ENCODE data around the gene EIF1. TPM values are rescaled to one million over a fixed set of nuclear protein-coding genes. Genes with fewer than 3 reads are reported as not detected.

Gene EIF1
- total RNA-seq, 2 donors from 2014 or later: 2,404 to 2,458 TPM

DNA sequence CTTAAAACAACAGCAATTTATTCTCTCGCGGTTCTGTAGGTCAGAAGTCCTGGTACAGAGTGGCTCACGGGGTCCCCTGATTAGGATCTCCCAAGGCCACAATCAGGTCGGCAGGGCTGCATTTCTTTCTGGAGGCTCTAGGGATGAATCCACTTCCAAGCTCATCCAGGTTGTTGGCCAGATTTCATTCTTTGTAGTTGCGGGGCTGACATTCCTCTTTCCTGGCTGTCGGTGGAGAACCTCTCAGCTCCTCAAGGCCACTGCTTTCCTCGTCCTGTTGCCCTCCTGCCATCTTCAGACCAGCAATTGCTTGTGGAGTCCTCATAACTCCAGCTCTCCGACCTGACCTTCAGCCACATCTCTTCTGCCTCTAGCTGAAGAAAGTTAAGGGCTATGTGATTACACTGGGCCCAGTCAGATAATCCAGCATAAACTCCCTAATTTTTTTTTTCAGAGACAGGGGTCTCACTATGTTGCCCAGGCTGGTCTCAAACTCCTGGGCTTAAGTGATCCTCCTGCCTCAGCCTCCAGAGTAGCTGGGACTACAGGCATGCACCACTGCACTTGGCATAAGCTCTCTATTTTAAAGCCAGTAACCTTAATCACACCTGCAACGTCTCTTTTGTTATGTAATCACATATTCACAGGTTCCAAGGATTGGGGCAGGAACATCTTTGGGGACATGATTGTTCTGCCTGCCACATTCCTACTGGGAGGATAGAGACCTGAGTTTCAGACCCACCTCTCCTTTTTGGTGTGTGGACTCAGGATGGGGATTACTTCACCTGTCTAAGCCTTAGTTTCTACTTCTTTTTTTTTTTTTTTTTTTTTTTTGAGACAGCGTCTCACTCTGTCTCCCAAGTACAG is 19.4 kb downstream of the EIF1 start:
- peaks cover 7% of the 10 kb centered on the region for H3K27me3 Mint-ChIP-seq (ENCODE audit: low read depth)
- DNase-seq (no peak), ATAC-seq (replicated peaks in 1 of 2) (no peak)
- peaks cover 7% of the 10 kb centered on the region for H3K4me1 Mint-ChIP-seq (ENCODE audit: low read depth)
- H3K4me3 Mint-ChIP-seq: no peak overlapping the region
- peak overlapping the region; percentile 20 for H3K27ac Mint-ChIP-seq
- H3K9me3 Mint-ChIP-seq: no peaks in the 10 kb centered on the region
- H3K36me3 Mint-ChIP-seq (ENCODE audit: insufficient read depth in 2 of 2): no peaks in the 10 kb centered on the region

GRCh38 chr17:41710472-41711090 is 21.9 kb downstream of the EIF1 start:
- Mint-ChIP-seq H3K4me1 (ENCODE audit: low read depth) (peaks cover 7% of the 10 kb centered on the region), H3K9me3 (no peaks in the 10 kb centered on the region), H3K27me3 (ENCODE audit: low read depth) (peaks cover 7% of the 10 kb centered on the region), H3K36me3 (ENCODE audit: insufficient read depth in 2 of 2) (no peaks in the 10 kb centered on the region), H3K27ac (no peak overlapping the region), H3K4me3 (no peak overlapping the region)
- ATAC-seq (replicated peaks in 1 of 2) (peak; percentile 40 to 55), DNase-seq (no peak)

DNA sequence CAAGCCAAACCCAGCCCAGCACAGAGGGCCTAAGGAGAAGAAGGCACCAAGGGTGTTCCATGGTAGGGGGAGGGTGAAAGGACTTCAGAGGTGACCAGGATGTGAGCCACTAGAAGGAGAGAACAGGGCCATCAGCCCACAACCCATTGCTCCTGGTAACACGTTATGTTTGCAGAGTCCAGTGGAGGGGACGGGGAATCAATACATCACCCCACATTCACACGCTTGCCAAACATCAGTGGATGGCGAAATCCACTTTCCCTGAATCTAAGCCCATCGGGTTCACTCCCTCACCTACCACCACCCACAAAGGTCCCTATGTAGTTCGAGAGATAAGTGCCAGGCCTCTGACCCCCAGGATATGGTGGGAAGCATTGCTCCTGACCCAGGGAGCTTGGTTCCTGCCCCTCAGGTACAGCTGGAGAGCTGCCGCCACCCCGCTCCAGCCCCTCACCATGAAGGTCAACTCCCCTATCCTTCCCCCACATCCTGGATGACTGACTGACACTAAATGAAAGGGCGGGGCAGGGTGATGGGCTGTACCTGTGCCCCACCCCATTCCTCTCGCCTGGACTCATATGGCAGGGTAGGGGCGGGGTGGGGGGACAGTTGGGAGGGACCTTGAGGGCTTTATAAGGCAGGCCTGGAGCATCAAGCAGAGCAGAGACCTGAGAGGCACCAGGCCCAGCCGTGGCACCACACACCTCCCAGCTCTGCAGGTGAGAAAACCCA is 23.1 kb downstream of the EIF1 start, which contains the start of gene GAST:
TSS of gene GAST (plus strand) at position 663 of the 732 bp plus-strand sequence. CDS start 3,106 bp downstream, outside the sequence.
- ATAC-seq (replicated peaks in 1 of 2) (no peak), DNase-seq (no peak)
- Mint-ChIP-seq H3K27me3 (ENCODE audit: low read depth) (peaks cover 7% of the 10 kb centered on the region), H3K27ac (no peak within 1 kb of the TSS), H3K9me3 (no peaks in the 10 kb centered on the region), H3K36me3 (ENCODE audit: insufficient read depth in 2 of 2) (no peaks in the 10 kb centered on the region), H3K4me3 (no peak within 1 kb of the TSS), H3K4me1 (ENCODE audit: low read depth) (peaks cover 7% of the 10 kb centered on the region)

GRCh38 chr17:41717408-41718286 is 29.0 kb downstream of the EIF1 start:
- ATAC-seq (replicated peaks in 1 of 2) (peak; percentile 44 to 50), DNase-seq (peak in 1 of 2 donors; percentile 19)
- Mint-ChIP-seq H3K4me3 (no peak overlapping the region), H3K27ac (no peak overlapping the region), H3K4me1 (ENCODE audit: low read depth) (peaks cover 11% of the 10 kb centered on the region), H3K27me3 (ENCODE audit: low read depth) (no peaks in the 10 kb centered on the region), H3K36me3 (ENCODE audit: insufficient read depth in 2 of 2) (no peaks in the 10 kb centered on the region), H3K9me3 (no peaks in the 10 kb centered on the region)

- Mint-ChIP-seq H3K27ac (no peak overlapping the region), H3K36me3 (ENCODE audit: insufficient read depth in 2 of 2) (no peaks in the 10 kb centered on the region), H3K27me3 (ENCODE audit: low read depth) (no peaks in the 10 kb centered on the region), H3K4me3 (no peak overlapping the region), H3K9me3 (no peaks in the 10 kb centered on the region), H3K4me1 (ENCODE audit: low read depth) (peaks cover 11% of the 10 kb centered on the region)
- no peak for ATAC-seq (replicated peaks in 1 of 2)
- no peak for DNase-seq
Observed at GRCh38 chr17:41718287-41718645, 29.6 kb downstream of the EIF1 start.

GRCh38 chr17:41722231-41722630 is 33.5 kb downstream of the EIF1 start:
- no peaks in the 10 kb centered on the region for H3K27me3 Mint-ChIP-seq (ENCODE audit: low read depth)
- H3K27ac Mint-ChIP-seq: no peak overlapping the region
- no peaks in the 10 kb centered on the region for H3K9me3 Mint-ChIP-seq
- DNase-seq: no peak
- H3K4me3 Mint-ChIP-seq: no peak overlapping the region
- H3K4me1 Mint-ChIP-seq (ENCODE audit: low read depth): peaks cover 9% of the 10 kb centered on the region
- H3K36me3 Mint-ChIP-seq (ENCODE audit: insufficient read depth in 2 of 2): no peaks in the 10 kb centered on the region
- ATAC-seq (replicated peaks in 1 of 2): no peak

DNA sequence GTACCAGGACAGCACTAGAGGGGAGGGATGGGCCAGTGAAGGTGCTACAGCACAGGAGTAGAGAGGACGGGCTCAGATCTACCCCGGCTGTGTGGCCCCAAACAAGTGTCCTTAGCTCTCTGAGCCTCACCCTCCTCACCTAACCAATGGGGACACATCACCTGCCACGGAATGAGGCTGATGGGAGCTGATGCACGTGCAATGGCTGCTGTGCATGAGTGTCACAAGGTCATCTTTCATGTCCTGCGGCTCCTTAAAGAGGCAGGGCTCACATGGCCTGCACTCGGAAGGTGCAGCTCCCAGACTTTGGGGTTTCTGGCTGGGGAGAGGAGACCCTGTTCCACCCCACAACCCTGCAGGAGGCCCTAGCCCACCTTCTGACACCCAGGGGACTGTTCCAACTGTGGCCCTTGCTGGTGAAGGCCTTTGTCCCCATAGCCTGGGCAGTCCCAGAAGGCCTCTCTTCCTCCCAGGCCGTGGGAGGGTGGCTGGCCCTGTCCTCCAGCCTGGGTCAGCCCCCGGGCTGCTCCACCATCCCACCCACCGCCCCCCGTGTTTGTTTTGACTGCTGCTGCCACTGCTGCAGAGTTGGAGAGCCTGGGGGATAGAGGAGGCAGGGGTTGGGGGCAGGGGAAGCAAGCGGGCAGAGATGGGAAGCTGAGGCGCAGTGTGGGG is 35.3 kb downstream of the EIF1 start:
- H3K9me3 Mint-ChIP-seq: no peaks in the 10 kb centered on the region
- no peaks in the 10 kb centered on the region for H3K27me3 Mint-ChIP-seq (ENCODE audit: low read depth)
- no peaks in the 10 kb centered on the region for H3K36me3 Mint-ChIP-seq (ENCODE audit: insufficient read depth in 2 of 2)
- no peak overlapping the region for H3K4me3 Mint-ChIP-seq
- no peak for DNase-seq
- no peak overlapping the region for H3K27ac Mint-ChIP-seq
- no peaks in the 10 kb centered on the region for H3K4me1 Mint-ChIP-seq (ENCODE audit: low read depth)
- ATAC-seq (replicated peaks in 1 of 2): no peak

DNA sequence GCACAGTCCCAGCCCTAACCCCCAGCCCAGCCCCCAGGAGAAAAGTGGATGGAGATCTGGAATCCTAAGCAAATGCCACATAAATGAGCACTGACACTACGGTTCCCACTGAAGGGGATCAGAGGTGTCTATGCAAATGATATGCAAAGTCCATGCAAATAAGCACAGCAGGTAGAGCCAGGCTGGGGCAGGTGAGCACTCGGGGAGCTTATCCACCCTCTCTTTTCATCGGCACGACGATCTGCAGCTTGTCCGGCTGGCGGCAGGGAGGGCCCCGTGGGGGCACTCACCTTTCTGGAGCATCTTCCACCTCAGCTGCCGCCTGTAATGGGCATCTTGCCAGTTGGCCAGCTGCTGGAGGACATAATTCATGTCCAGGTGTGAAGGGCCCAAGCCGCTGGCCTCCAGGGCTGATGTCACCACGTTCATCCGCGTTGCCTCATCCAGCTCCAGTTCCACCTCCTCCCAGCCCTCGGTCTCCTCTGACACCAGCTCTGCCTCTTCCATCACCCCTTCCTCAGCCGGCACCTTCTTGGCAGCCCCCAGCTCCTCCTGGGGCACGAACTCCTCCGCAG is 35.9 kb downstream of the EIF1 start:
- ATAC-seq (replicated peaks in 1 of 2) (no peak), DNase-seq (no peak)
- Mint-ChIP-seq H3K9me3 (no peaks in the 10 kb centered on the region), H3K36me3 (ENCODE audit: insufficient read depth in 2 of 2) (no peaks in the 10 kb centered on the region), H3K4me3 (no peak overlapping the region), H3K27ac (no peak overlapping the region), H3K27me3 (ENCODE audit: low read depth) (peaks cover under 1% of the 10 kb centered on the region), H3K4me1 (ENCODE audit: low read depth) (no peaks in the 10 kb centered on the region)

DNA sequence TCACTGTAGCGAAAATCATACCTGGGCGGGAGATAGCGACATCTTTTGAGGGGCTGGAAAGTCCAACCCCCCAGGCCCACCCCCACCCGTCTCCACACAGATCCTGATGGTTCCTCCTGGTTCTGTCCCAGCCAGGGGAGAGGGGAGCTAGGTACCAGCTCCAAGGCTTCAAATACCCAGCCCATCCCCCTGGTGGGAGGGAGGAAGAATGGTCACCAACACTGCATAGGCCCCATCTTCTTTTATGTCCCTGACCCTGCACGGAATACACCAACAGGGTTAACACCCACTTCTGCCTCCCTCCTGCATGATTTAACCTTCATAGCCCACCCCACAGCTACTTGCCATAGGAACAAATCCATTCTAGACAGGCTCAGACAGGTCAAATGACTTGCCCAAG is 36.4 kb downstream of the EIF1 start:
- no peak for ATAC-seq (replicated peaks in 1 of 2)
- no peaks in the 10 kb centered on the region for H3K4me1 Mint-ChIP-seq (ENCODE audit: low read depth)
- no peak overlapping the region for H3K4me3 Mint-ChIP-seq
- DNase-seq: no peak
- peaks cover 7% of the 10 kb centered on the region for H3K27me3 Mint-ChIP-seq (ENCODE audit: low read depth)
- no peak overlapping the region for H3K27ac Mint-ChIP-seq
- no peaks in the 10 kb centered on the region for H3K9me3 Mint-ChIP-seq
- H3K36me3 Mint-ChIP-seq (ENCODE audit: insufficient read depth in 2 of 2): no peaks in the 10 kb centered on the region

- Mint-ChIP-seq H3K4me3 (no peak overlapping the region), H3K4me1 (ENCODE audit: low read depth) (no peaks in the 10 kb centered on the region), H3K36me3 (ENCODE audit: insufficient read depth in 2 of 2) (no peaks in the 10 kb centered on the region), H3K27ac (no peak overlapping the region), H3K9me3 (no peaks in the 10 kb centered on the region), H3K27me3 (ENCODE audit: low read depth) (peaks cover 36% of the 10 kb centered on the region)
- DNase-seq: no peak
- ATAC-seq (replicated peaks in 1 of 2): no peak
Observed at GRCh38 chr17:41728056-41728455, 39.4 kb downstream of the EIF1 start.

GRCh38 chr17:41730479-41730878 is 41.8 kb downstream of the EIF1 start:
- Mint-ChIP-seq H3K27ac (no peak overlapping the region), H3K27me3 (ENCODE audit: low read depth) (peaks cover 50% of the 10 kb centered on the region)

DNA sequence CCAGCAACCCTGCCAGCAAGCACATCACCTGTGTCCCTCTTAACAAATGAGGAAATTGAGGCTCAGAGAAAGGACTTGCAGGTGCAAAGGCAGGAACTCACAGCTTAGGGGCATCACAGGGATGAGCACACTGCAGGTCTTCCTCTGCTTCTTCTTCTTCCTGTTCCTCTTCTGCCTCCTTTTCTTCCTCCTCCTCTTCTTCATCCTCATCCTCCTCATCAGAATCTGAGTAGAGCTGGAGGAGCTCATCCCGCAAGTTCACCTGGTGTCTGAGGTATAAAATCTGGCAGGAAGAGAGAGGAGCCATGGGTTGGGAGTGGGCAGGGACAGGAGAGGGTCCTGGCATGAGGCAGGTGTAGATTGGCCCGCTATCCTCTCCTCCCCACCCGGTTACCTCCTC is 43.2 kb downstream of the EIF1 start:
- no peak for DNase-seq
- Mint-ChIP-seq H3K4me3 (no peak overlapping the region), H3K4me1 (ENCODE audit: low read depth) (peaks cover 12% of the 10 kb centered on the region), H3K9me3 (no peaks in the 10 kb centered on the region), H3K27me3 (ENCODE audit: low read depth) (peaks cover 63% of the 10 kb centered on the region), H3K36me3 (ENCODE audit: insufficient read depth in 2 of 2) (no peaks in the 10 kb centered on the region), H3K27ac (no peak overlapping the region)
- ATAC-seq (replicated peaks in 1 of 2): no peak

More at GRCh38 chr17:41730479-41730878, 41.8 kb downstream of the EIF1 start:
- no peak for ATAC-seq (replicated peaks in 1 of 2)
- Mint-ChIP-seq H3K4me3 (no peak overlapping the region), H3K36me3 (ENCODE audit: insufficient read depth in 2 of 2) (no peaks in the 10 kb centered on the region), H3K9me3 (no peaks in the 10 kb centered on the region), H3K4me1 (ENCODE audit: low read depth) (peaks cover 12% of the 10 kb centered on the region)
- no peak for DNase-seq
